ENCODE data around the gene CP. TPM values are rescaled to one million over a fixed set of nuclear protein-coding genes. Genes with fewer than 3 reads are reported as not detected.
A peak's percentile ranks its signal among the peaks of the same experiment; 100 is the strongest.
"Not testable (repeated sequence)": the region's sequence is repeated elsewhere in the genome, so short reads cannot be mapped to it uniquely, and the experiment has no call there.

CP gene
- total RNA-seq, 5 donors from 2014 or later (not counting 1 experiment from before 2014, with no cell fraction given) = 0.69 to 1.9 (median 0.73) TPM; not detected in 2

GRCh38 chr3:149245738-149246451 lies 24.3 kb upstream of the CP start:
- CTCF ChIA-PET = interaction anchor here in 1 of 2 donors (0.8 kb wide), 1 partner anchor 122 kb away, joined by 3 read pairs; no protein-coding TSS in a partner anchor
- DNase-seq (no peak), ATAC-seq (replicated peaks in 1 of 4) (no peak)
- Mint-ChIP-seq H3K27me3 (peaks cover 4 to 8% of the 10 kb centered on the region in 2 donors), H3K4me3 (peak overlapping the region in 1 of 3 donors; percentile 11), H3K36me3 (no peaks in the 10 kb centered on the region), H3K4me1 (peaks cover 9 to 13% (median 11%) of the 10 kb centered on the region in 3 donors), H3K9me3 (no peaks in the 10 kb centered on the region), H3K27ac (no peak overlapping the region)
- H3K36me3 ChIP-seq (ENCODE audit: control insufficient read depth in 2 of 2, extremely low read depth in 1 of 2, insufficient read depth in 1 of 2, low read length in 1 of 2) = no peaks in the 10 kb centered on the region
- H3K9me3 ChIP-seq = no peaks in the 10 kb centered on the region
- WGBS (ENCODE audit: insufficient coverage) = no CpG with 5 or more reads among the region's 3 CpGs
- no peaks in the 10 kb centered on the region for H3K27me3 ChIP-seq (replicated peaks in 1 of 2; ENCODE audit: control insufficient read depth in 2 of 2, extremely low read depth in 1 of 2, insufficient read depth in 2 of 2, low read length in 1 of 2)
- POLR2A ChIA-PET = interaction anchor here in 1 of 2 donors (0.6 kb wide), 1 partner anchor 112 kb away, joined by 3 read pairs; no protein-coding TSS in a partner anchor
- H3K27ac ChIP-seq (ENCODE audit: low read length) = no peak overlapping the region
- no peaks in the 10 kb centered on the region for H3K4me1 ChIP-seq (ENCODE audit: control insufficient read depth in 1 of 2, extremely low read depth in 1 of 2, insufficient read depth in 2 of 2, low read length in 2 of 2)
- no peak overlapping the region for H3K4me3 ChIP-seq (ENCODE audit: control insufficient read depth in 1 of 2, extremely low read depth in 1 of 2, low read length in 1 of 2)

GRCh38 chr3:149243540-149243939 lies 21.9 kb upstream of the CP start:
- H3K36me3 ChIP-seq (ENCODE audit: control insufficient read depth in 2 of 2, extremely low read depth in 1 of 2, insufficient read depth in 1 of 2, low read length in 1 of 2) = no peaks in the 10 kb centered on the region
- ChIA-PET POLR2A (no interaction called here), CTCF (no interaction called here)
- no peak overlapping the region for H3K4me3 ChIP-seq (ENCODE audit: control insufficient read depth in 1 of 2, extremely low read depth in 1 of 2, low read length in 1 of 2)
- DNase-seq (no peak), ATAC-seq (replicated peaks in 1 of 4) (no peak)
- H3K27ac Mint-ChIP-seq = no peak overlapping the region
- H3K4me1 ChIP-seq (ENCODE audit: control insufficient read depth in 1 of 2, extremely low read depth in 1 of 2, insufficient read depth in 2 of 2, low read length in 2 of 2) = no peaks in the 10 kb centered on the region
- H3K9me3 ChIP-seq = no peaks in the 10 kb centered on the region
- H3K4me1 Mint-ChIP-seq = peaks cover 9 to 11% (median 11%) of the 10 kb centered on the region in 3 donors
- peaks cover 5 to 6% of the 10 kb centered on the region in 2 donors for H3K27me3 Mint-ChIP-seq
- H3K9me3 Mint-ChIP-seq = no peaks in the 10 kb centered on the region
- no peak overlapping the region for H3K4me3 Mint-ChIP-seq
- no peaks in the 10 kb centered on the region for H3K27me3 ChIP-seq (replicated peaks in 1 of 2; ENCODE audit: control insufficient read depth in 2 of 2, extremely low read depth in 1 of 2, insufficient read depth in 2 of 2, low read length in 1 of 2)
- H3K36me3 Mint-ChIP-seq = no peaks in the 10 kb centered on the region
- no peak overlapping the region for H3K27ac ChIP-seq (ENCODE audit: low read length)

- ATAC-seq (replicated peaks in 1 of 4) (no peak), DNase-seq (no peak)
- Mint-ChIP-seq H3K9me3 (no peaks in the 10 kb centered on the region), H3K27me3 (peaks cover 5 to 9% of the 10 kb centered on the region in 2 donors), H3K4me1 (no peaks in the 10 kb centered on the region), H3K27ac (no peak overlapping the region), H3K4me3 (no peak overlapping the region), H3K36me3 (no peaks in the 10 kb centered on the region)
- Histone ChIP-seq H3K27ac (ENCODE audit: low read length) (no peak overlapping the region), H3K36me3 (ENCODE audit: control insufficient read depth in 2 of 2, extremely low read depth in 1 of 2, insufficient read depth in 1 of 2, low read length in 1 of 2) (no peaks in the 10 kb centered on the region), H3K27me3 (replicated peaks in 1 of 2; ENCODE audit: control insufficient read depth in 2 of 2, extremely low read depth in 1 of 2, insufficient read depth in 2 of 2, low read length in 1 of 2) (peaks cover 0 to 13% of the 10 kb centered on the region in 2 experiments), H3K9me3 (no peaks in the 10 kb centered on the region), H3K4me1 (ENCODE audit: control insufficient read depth in 1 of 2, extremely low read depth in 1 of 2, insufficient read depth in 2 of 2, low read length in 2 of 2) (no peaks in the 10 kb centered on the region), H3K4me3 (ENCODE audit: control insufficient read depth in 1 of 2, extremely low read depth in 1 of 2, low read length in 1 of 2) (no peak overlapping the region)
- WGBS (ENCODE audit: insufficient coverage) = no CpG with 5 or more reads among the region's 1 CpG
- ChIA-PET POLR2A (no interaction called here), CTCF (no interaction called here)
Observed at GRCh38 chr3:149239357-149239936, 17.8 kb upstream of the CP start.

- H3K36me3 Mint-ChIP-seq; POLR2A ChIA-PET; DNase-seq; H3K4me1 Mint-ChIP-seq; H3K9me3 Mint-ChIP-seq; H3K4me3 ChIP-seq (ENCODE audit: control insufficient read depth in 1 of 2, extremely low read depth in 1 of 2, low read length in 1 of 2); H3K4me3 Mint-ChIP-seq; ATAC-seq (replicated peaks in 1 of 4); H3K36me3 ChIP-seq (ENCODE audit: control insufficient read depth in 2 of 2, extremely low read depth in 1 of 2, insufficient read depth in 1 of 2, low read length in 1 of 2); H3K9me3 ChIP-seq; H3K27ac ChIP-seq (ENCODE audit: low read length); H3K27ac Mint-ChIP-seq; H3K4me1 ChIP-seq (ENCODE audit: control insufficient read depth in 1 of 2, extremely low read depth in 1 of 2, insufficient read depth in 2 of 2, low read length in 2 of 2): not testable (repeated sequence)
- CTCF ChIA-PET = interaction anchor here (0.7 to 1.2 kb wide), 2 partner anchors 31 to 167 kb away, joined by 4 to 5 read pairs; no protein-coding TSS in a partner anchor
- H3K27me3 ChIP-seq (replicated peaks in 1 of 2; ENCODE audit: control insufficient read depth in 2 of 2, extremely low read depth in 1 of 2, insufficient read depth in 2 of 2, low read length in 1 of 2) = peaks cover 0 to 13% of the 10 kb centered on the region in 2 experiments
- WGBS (ENCODE audit: insufficient coverage) = 80% methylated on average over 1 of the region's 2 CpGs
- H3K27me3 Mint-ChIP-seq = peaks cover 7 to 12% of the 10 kb centered on the region in 2 donors
Observed at GRCh38 chr3:149238268-149238667, 16.6 kb upstream of the CP start.

- ChIA-PET POLR2A (no interaction called here), CTCF (interaction anchor here in 1 of 2 donors (0.8 kb wide), 1 partner anchor 47 kb away, joined by 3 read pairs; no protein-coding TSS in a partner anchor)
- ATAC-seq (replicated peaks in 1 of 4) (no peak), DNase-seq (no peak)
- H3K4me1 ChIP-seq (ENCODE audit: control insufficient read depth in 1 of 2, extremely low read depth in 1 of 2, insufficient read depth in 2 of 2, low read length in 2 of 2) = no peaks in the 10 kb centered on the region
- H3K27ac Mint-ChIP-seq = no peak overlapping the region
- no peaks in the 10 kb centered on the region for H3K36me3 ChIP-seq (ENCODE audit: control insufficient read depth in 2 of 2, extremely low read depth in 1 of 2, insufficient read depth in 1 of 2, low read length in 1 of 2)
- H3K9me3 Mint-ChIP-seq = no peaks in the 10 kb centered on the region
- no peaks in the 10 kb centered on the region for H3K4me1 Mint-ChIP-seq
- peaks cover 0 to 13% of the 10 kb centered on the region in 2 experiments for H3K27me3 ChIP-seq (replicated peaks in 1 of 2; ENCODE audit: control insufficient read depth in 2 of 2, extremely low read depth in 1 of 2, insufficient read depth in 2 of 2, low read length in 1 of 2)
- no peak overlapping the region for H3K4me3 Mint-ChIP-seq
- WGBS (ENCODE audit: insufficient coverage) = 78% methylated on average over 3 of the region's 4 CpGs
- peaks cover 7 to 17% of the 10 kb centered on the region in 2 donors for H3K27me3 Mint-ChIP-seq
- no peak overlapping the region for H3K4me3 ChIP-seq (ENCODE audit: control insufficient read depth in 1 of 2, extremely low read depth in 1 of 2, low read length in 1 of 2)
- no peak overlapping the region for H3K27ac ChIP-seq (ENCODE audit: low read length)
- H3K36me3 Mint-ChIP-seq = no peaks in the 10 kb centered on the region
- H3K9me3 ChIP-seq = no peaks in the 10 kb centered on the region
Observed at GRCh38 chr3:149235599-149236424, 14.2 kb upstream of the CP start.

GRCh38 chr3:149234671-149235245 lies 13.1 kb upstream of the CP start:
- no peak for ATAC-seq (replicated peaks in 1 of 4)
- Histone ChIP-seq H3K4me3 (ENCODE audit: control insufficient read depth in 1 of 2, extremely low read depth in 1 of 2, low read length in 1 of 2) (no peak overlapping the region), H3K27me3 (replicated peaks in 1 of 2; ENCODE audit: control insufficient read depth in 2 of 2, extremely low read depth in 1 of 2, insufficient read depth in 2 of 2, low read length in 1 of 2) (peaks cover 0 to 13% of the 10 kb centered on the region in 2 experiments), H3K36me3 (ENCODE audit: control insufficient read depth in 2 of 2, extremely low read depth in 1 of 2, insufficient read depth in 1 of 2, low read length in 1 of 2) (no peaks in the 10 kb centered on the region), H3K27ac (ENCODE audit: low read length) (no peak overlapping the region), H3K9me3 (no peaks in the 10 kb centered on the region), H3K4me1 (ENCODE audit: control insufficient read depth in 1 of 2, extremely low read depth in 1 of 2, insufficient read depth in 2 of 2, low read length in 2 of 2) (no peaks in the 10 kb centered on the region)
- ChIA-PET CTCF (no interaction called here), POLR2A (no interaction called here)
- Mint-ChIP-seq H3K27ac (no peak overlapping the region), H3K9me3 (no peaks in the 10 kb centered on the region), H3K27me3 (peaks cover 7 to 13% of the 10 kb centered on the region in 2 donors), H3K4me1 (no peaks in the 10 kb centered on the region), H3K4me3 (no peak overlapping the region), H3K36me3 (no peaks in the 10 kb centered on the region)
- no peak for DNase-seq
- 89% methylated on average over 2 of the region's 5 CpGs for WGBS (ENCODE audit: insufficient coverage)
